Activated gamma-delta T cell treated with anti-CD3 and anti-CD28 coated beads, Interleukin-2, amount 50 U/mL, for 16 hours (primary cell): ENCODE results near the gene GPC3.
"Not testable (repeated sequence)": the region's sequence is repeated elsewhere in the genome, so short reads cannot be mapped to it uniquely, and the experiment has no call there.

Experiments
- DNase-seq: peaks from one replicate; pipeline ENCODE4 v3.0.0-alpha.2; 2020; ENCODE audit warnings: low read depth

GPC3 gene

DNA sequence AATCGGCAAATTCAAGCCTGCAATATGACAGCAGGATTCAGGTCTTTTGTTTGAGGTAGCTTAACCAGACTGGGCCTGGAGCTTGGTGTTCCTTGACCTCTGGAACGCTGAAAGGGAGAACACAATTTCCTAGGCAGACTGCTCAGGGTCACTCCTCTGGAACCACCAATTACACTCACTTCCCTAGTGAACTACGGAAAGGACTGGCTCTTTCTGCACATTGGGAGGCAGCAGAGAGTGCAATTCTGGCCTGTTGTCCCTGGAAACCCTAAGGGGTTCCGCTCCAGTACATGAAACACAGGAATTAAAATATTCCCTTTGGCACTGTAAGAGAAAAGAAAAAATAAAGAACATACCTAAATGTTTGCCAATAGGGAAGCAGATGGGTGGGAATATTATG lies 58.6 kb downstream of the GPC3 start:
- no peak for DNase-seq

DNA sequence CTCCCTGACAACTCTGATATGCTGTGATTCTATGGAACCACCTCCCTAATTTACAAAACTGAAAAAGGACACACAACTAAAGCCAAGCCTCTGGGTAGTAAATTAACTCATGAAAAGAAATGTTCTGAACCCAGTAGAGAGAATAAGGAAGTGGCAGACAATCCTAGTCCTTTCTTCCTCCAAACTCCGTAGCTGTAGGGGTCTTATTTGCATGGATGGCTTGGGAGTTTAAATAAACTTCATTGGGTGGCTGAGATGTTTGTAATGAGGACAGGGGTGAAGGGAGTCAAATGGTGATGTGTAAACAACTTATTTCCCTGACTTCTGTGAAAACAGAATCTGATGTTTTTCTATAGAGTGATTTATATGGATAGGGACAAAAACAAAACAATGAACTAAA lies 59.3 kb downstream of the GPC3 start:
- DNase-seq = no peak

DNA sequence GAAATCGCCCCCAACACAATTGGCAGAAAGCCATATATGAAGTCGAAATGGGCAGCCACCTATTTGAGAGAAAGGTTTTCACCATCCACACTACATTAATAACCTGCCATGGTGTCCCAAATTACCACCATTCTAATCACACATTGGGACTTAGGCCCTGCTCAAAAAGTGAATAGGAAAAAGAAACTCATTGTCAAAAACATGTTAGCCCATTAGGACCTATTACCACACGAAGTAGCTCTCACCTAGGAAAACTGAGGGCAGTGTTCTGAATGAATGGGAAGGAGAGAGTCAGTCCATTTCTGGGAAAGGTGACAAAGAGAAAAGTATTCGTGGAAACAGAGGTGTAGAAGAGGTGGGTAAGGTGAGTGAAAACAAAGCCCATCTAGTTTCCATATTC lies 60.8 kb downstream of the GPC3 start:
- DNase-seq = no peak

DNA sequence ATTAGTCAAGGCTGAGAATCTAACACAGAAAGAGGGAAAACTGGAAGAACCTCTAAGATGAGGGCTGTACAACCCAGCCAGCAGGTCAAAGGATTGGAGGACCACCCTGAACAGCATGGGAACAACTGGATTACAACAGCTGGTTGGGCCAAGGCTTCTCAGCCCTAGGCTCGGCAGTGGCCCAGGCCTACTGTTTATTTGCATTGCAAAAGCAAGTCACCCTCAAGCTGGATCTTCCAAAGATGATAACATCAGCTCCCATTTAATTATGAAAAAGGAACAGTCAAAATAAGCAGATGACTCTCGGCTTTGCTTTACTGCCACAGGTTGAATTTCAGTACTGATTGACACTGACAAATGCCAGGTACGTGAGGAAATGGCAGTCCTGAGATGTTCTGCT lies 61.8 kb downstream of the GPC3 start:
- no peak for DNase-seq

DNA sequence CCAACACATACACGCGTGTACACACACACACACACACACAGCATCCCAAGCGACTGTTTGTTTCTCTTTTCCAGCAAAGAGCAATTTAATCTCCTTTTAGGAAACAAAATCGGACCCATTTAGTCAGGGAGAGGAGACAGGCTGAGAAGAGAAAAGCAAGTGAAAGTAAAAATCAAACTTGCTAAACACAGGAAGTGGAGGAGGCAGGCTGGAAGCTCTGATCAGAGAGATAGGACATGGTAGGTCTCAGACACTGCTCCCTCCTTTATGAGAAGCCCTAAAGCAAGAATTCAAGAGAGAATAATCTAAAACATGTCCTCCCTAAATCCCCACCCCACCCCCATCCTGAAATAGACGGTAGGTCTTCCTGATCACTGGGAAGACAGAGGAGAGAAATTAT lies 62.3 kb downstream of the GPC3 start:
- DNase-seq = no peak

DNA sequence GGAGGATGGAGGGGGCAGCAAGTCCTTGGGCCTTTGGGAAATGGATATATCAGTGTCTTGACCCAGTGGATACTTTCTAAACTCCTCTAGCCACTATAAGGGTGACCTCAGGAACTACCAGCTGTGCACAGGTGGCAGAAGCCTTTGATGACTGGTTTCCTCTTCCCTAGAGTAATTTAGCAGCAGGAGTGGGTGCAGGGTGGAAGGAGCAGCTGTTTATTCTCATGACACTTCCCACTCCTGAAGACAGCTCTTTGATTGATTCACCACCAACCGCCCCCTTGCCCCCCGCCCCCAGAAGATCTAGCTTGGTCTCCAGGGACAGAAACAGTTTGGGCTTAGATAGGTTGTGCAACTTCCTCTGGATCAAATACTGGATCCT lies 63.0 kb downstream of the GPC3 start:
- DNase-seq = no peak

DNA sequence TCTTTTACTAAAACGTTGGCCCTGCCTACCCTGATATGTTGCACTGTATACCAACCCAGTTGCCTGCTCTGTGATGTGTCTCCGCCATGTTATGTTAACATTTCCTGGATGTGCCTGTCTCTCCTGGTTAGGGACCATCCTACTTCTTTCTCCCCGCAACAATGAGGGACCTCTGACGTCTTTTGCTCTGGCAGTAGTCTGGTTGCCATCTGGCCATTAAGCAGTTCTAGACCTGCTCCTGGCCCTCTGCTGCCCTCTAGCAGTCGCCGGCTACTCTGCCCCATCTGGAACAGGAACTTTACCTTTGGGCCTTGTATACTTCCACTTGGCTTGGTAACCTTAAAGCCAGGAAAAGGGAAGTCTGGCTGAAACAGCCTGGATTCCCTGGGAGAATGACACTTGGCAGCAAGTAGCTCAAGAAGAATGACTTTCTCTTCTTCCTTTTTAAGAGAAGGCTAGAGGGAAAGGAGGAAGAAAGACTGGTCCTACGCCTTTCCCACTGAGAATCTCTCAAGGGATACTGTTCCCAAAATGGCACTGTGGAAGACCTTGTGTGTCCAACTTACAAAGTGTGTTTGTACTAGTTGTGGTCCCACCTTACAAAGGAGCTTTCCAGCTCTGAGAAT lies 63.5 kb downstream of the GPC3 start:
- DNase-seq = no peak

DNA sequence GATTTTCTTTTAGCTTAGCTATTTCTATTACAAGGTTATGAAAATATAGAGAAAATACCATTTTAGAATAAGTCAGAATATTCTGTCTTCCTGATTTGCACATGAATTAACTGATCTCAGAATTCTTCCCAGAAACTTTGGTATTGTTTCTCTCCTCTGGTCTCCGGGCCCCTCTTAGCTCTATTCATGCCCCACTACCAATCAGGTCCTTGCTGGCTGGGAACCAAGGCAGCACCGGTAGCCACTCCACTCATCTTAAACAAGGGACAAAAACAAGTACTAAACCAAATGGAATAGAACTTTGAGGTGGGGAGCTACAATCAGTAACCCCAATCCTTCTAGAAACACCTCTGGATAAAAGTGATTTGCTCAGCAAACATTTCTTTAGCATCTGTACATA lies 64.3 kb downstream of the GPC3 start:
- no peak for DNase-seq

DNA sequence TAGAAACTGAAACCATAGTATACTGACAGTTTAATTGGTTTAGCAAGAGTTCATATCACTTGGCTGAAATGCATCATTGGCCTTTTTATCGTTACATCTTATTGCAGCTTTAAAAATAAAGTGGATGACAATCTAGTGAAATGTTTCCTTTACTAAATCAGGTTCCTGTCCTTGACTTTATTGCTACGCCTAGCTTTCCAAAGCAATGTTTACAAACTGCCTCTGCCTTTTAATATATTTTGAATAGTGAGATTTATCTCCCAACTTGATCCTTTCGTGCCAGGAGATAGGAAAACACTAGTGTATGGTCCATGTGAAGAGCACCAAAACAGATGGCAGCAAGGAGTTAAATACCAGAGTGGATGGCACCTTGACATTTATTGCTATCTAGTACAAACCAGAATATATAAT lies 67.0 kb downstream of the GPC3 start:
- DNase-seq = no peak

DNA sequence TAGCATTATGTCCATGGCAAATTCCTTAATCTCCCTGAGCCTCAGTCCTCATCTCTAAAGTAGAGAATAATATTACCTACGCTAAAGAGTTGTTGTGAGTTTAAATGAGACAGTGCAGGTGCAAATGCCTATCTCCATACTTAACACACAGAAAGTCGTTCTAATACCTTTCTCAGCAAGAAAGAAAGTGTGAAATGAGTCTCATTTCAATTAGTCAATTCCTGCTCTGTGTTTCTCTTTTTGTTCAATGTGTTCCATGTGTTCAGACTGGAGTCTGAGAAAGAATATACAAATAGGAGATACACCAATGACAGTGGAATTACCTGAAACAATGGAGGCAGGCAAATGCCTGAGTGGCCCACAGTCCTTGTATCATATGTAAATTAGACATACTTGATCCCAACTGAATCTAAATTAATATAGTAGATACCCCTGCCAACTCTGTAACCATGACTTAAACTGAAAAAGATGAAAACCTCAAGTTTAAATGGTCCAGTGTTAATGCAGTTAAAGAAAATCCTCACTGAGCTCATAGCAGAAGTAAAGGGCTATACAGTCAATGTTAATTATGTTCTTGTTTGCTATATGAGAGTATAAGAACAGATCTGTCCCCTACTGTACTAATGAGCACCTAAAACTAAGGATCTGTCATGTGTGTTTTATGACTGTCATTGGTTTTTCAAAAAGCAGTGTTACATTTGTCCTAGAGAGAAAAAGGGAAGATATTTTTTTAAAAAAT lies 68.2 kb downstream of the GPC3 start:
- DNase-seq = no peak

DNA sequence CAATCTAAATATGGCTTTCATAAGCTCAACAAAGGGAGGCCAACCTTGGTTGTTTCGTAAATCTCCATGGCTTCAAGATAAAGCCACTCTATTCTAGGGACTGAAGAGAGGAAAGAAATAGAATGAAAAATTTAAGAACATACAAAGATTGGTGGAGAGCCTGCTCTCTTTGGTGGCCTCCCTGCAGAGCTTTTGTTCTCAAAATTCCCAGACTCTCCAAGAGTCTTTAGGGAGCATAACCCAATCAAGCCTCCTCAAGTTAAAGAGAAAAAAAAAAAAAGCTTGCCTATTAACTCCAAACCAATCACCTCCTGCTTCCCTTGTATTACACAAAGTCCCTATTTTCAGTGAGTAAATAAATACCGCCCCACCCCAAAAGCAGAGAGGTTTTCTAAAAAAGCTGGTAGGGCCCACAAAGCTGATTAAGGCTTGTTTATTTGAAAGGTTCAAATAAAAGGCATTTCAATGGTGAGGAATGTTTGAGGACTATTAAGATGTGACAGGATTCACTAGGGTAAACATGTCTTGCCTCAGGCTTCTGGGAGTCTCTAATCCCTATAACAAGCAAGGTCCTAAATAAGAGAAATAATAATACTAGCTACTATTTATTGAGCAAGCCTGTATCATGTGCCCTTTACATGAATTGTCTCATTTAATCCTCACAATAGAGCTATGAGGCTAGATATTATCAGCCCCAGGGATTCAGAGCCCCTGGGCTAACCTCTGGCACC lies 71.6 kb downstream of the GPC3 start:
- DNase-seq = no peak

DNA sequence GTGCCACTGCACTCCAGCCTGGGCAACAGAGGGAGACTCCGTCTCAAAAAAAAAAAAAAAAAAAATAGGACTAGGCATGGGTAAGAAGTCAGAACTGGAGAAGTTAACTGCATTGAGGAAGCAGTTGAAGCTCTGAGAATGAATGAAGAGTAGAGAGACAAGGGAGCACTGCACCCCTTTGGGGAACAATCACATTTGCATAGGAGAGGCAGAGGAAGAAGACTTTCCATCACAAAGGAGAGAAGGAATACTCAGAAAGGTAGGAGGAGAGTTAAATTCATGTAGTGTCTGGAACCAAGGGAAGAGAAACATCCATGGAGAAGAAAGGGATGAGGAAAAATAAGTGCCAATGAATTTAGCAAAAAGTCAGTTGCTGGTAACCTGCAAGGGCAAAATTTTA lies 72.4 kb downstream of the GPC3 start:
- DNase-seq = no peak

DNA sequence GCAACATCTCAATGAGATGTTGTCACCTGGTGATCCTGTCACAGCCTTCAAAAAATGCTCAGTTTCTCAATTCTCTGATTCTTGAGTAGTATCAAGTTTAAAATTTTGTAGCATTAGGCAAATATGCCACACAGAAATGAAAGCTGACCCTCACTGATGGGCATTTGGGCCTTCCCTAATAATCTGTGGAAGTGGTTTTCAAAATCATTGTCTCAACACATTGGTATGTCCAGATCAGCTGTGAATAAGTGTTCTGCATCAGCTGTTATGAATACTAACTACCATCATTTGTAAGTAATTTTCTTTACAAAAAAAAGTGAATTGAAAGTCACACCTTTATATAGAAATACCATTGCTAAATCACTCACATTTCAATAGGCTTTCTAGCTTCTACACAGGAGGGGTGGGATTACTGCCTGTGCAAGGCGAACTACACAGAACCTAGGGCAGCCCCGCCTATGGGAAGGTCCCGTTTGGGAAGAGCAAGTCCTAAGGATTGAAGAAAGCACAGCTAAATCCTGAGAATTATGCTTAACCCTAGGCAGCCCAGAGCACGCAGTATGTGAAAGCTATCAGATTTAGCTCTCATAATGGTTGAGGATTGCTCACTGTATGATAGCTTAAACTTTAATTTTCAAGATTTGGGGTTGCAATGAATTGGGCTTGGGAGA lies 73.4 kb downstream of the GPC3 start:
- no peak for DNase-seq

DNA sequence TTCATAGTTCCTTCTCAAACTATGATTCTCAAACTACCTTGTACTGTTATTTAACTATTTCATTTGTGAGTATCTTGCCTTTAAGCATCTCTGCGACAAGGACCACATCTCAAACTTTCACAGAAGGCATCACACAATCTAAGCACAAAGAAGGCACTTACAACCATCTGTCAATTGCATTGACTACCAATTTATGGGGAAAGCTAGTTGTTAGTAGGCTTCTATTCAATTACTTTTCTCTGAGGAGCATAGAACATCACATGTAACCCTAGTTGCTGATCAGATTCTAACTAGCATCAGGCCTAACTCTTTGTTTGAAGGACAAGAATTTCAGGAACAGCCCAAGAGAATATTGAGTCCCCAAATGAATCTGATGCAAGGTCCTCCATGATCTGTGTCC lies 74.9 kb downstream of the GPC3 start:
- DNase-seq = no peak

DNA sequence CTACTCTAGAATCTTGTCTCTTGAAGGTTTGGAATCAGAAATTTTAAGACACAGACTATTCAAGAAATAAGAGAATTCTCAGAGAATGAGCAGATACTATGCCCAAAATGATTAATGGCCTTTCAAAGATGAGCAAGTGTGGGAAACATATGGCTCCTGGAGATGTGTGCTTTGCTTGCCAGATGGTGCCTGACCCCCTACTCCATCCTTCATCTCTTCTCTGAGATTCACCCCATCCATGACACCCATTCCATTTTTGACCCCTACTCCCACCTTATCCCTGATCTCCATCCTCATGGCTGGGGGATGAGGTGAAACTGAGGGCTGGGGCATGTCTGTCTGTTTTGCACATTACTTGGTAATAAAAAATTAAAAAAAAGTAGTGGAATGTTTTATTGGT lies 75.5 kb downstream of the GPC3 start:
- no peak for DNase-seq

DNA sequence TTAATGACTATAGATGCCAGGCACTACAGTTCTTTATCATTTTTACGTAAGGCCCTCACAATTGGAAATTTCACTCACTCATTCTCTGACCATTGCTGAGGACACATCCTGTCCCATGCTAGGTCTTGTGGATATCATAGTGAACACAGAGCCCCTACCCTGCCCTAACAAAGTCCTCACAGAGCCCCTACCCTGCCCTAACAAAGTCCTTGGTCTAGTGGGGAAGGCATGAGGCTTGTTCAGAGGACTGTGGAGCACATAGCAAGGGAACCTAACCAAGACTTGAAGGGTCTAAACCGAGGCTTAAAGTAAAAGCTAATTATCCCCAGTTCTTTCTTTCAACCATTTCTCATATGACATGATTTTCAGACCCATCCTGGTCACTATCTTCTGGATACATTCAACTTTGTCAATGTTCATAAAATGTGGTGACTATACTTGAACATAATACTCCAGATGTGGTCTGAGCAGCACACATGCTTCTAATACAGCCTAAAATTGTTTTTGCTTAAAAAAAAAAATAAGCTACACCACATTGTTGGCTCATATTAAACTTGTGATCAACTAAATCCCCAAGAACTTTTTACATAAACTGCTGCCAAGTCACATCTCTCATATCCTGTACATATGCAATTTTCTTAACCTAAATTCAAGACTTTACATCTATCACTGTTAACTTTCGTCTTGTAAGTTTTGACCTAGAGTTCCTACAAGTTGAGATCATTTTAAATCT lies 77.0 kb downstream of the GPC3 start:
- no peak for DNase-seq

DNA sequence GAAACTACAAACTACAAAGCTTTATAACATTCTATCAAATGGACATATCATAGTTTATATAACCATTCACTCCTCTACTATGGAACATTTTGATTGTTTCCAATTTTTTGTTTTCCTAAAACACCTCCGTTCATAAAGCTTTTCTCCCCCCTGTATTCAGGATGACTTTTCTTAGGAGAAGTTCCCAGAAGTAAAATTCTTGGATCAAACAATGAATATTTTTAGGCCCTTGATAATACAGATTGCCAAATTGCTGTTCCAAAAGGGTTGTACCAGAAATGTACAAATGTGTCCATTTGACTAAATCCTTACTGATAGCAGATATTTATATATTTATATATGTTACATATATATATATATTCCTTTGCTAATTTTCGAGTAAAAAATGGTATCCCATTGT lies 77.8 kb downstream of the GPC3 start:
- no peak for DNase-seq

DNA sequence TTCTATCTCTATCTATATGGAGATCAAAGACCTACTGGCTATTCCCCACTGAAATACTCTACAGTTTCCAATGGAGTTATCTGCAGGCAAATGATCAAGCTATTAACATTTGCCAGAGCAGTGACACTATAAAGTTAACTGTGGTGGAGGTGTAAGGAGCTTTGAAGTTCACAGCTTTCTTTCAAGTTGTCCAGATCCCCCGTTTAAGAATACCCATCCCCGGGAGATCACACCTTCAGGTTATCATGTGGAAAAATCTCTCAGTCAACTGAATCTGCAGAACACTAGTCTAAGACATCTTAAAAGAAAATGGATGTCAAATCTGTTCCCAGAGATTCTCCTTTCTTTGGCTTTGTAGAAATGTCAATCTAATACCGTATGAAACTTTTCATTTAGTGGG lies 80.1 kb downstream of the GPC3 start:
- DNase-seq = no peak

DNA sequence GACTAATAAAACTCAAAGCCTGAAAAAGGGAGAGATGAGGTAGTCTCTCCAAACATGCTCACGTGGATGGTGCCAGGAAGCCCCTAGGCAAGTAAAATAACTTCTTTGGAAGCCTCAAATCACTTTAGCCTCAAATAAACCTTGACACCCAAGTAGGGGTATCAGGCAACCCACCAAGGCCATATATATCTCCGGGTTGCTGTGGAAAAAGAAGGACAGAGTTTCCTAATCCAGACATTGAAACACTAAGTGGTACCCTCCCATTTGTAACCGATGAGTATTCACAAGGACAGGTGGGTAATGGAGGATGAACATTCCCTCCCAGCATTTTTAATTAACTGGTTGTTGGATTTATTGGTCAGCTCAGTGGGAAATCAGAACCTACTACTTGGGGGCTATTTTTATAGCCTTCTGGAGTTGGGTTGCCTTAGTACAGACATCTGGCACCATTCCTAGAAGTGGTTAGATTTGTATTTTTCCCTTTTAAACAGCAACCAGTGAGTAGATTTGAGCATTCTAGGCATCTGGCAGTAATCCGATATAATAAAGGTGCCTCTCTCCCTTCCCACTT lies 87.7 kb downstream of the GPC3 start:
- no peak for DNase-seq

DNA sequence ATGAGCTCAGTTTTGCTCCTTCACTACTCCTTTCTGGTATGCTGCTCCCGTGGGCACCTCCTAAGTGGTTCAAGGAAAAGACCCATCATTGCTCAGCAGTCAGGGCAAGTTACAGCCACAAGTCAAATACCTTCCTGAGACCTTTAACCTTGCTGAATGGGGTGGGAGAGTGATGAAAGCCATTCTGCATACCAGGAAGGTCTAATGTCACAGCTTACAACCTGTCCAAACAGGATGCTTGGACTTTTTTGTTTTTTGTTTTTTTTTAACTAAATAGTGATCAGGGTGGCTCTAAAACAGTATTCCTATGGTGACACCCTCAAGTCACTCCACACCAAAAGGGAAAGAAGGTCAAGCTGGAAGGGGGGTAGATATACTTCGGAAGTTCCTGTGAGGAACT lies 93.1 kb downstream of the GPC3 start:
- no peak for DNase-seq

DNA sequence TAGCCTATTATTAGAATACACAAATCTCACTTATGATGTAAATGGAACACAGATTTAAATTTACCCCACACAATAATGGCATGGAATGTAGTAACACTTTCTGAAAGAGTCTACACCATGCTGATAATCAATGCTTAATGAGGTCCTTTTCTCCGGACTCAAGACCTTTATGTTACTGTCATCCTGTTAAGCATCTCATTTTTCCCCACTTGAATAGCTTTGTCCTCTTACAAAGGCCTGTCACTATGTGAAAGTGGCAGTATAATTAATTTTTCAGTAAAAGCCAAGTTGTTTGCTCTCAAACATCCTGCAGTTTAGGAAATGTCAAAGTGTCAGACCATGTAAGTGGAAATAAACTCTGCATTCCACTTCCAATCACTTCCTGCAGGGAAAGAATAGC lies 96.4 kb downstream of the GPC3 start:
- no peak for DNase-seq

DNA sequence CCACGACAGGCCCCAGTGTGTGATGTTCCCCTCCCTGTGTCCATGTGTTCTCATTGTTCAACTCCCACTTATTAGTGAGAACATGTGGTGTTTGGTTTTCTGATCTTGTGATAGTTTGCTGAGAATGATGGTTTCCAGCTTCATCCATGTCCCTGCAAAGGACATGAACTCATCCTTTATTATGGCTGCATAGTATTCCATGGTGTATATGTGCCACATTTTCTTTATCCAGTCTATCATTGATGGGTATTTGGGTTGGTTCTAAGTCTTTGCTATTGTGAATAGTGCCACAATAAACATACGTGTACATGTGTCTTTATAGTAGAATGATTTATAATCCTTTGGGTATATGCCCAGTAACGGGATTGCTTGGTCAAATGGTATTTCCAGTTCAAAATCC lies 97.3 kb downstream of the GPC3 start:
- not testable (repeated sequence) for DNase-seq
